Keratinocyte (primary cell): ENCODE measurements around the gene CC2D2A. TPM values are rescaled to one million over a fixed set of nuclear protein-coding genes. Genes with fewer than 3 reads are reported as not detected.

Experiments
- DNase-seq: peaks from one replicate; pipeline ENCODE4 v3.0.0-alpha.2; 2011; ENCODE audit warnings: low read depth, missing footprints, low spot score
- FAIRE-seq: peaks from 2 replicates; lab custom pipeline; 2011; peaks lifted over from hg19 to GRCh38; lab: Jason Lieb, UNC
- H2AFZ ChIP-seq: 2 replicates; pipeline ENCODE4 v1.6.0; 2012; ENCODE audit warnings: low read length, control low read depth, inconsistent platforms; ENCODE audit not compliant: control insufficient read depth
- H3K27ac ChIP-seq: 2 replicates; pipeline ENCODE4 v1.5.1; 2011; ENCODE audit warnings: low read length; ENCODE audit not compliant: control insufficient read depth, insufficient read depth
- H3K27me3 ChIP-seq: 3 replicates; pipeline ENCODE4 v1.6.0; 2011; ENCODE audit warnings: low read length; ENCODE audit not compliant: control insufficient read depth, insufficient read depth; ENCODE audit errors: extremely low read depth
- H3K36me3 ChIP-seq, 2 experiments: 2 replicates in 1 of 2; 3 replicates in 1 of 2; pipeline ENCODE4 v1.5.1; 2011; ENCODE audit warnings: low read length in 2 of 2, mild to moderate bottlenecking in 1 of 2; ENCODE audit not compliant: control insufficient read depth in 2 of 2, insufficient read depth in 2 of 2; ENCODE audit errors: extremely low read depth in 1 of 2
- H3K4me1 ChIP-seq: 3 replicates; pipeline ENCODE4 v1.5.1; 2011; ENCODE audit warnings: low read length; ENCODE audit not compliant: control insufficient read depth, insufficient read depth; ENCODE audit errors: extremely low read depth
- H3K4me2 ChIP-seq: 3 replicates; pipeline ENCODE4 v1.6.0; 2011; ENCODE audit warnings: low read depth, low read length; ENCODE audit not compliant: control insufficient read depth, insufficient read depth; ENCODE audit errors: extremely low read depth
- H3K4me3 ChIP-seq, 3 experiments: fragments of 200-600 bp in 1 of 3; sonication (generic) in 1 of 3; 2 replicates in 2 of 3; 3 replicates in 1 of 3; pipeline ENCODE4 v1.5.1; 2011 to 2016; ENCODE audit warnings: low read length in 3 of 3, mild to moderate bottlenecking in 3 of 3, control low read depth in 2 of 3, inconsistent platforms in 1 of 3, low read depth in 1 of 3, mixed read lengths in 1 of 3, mixed run types in 1 of 3, moderate library complexity in 1 of 3; ENCODE audit not compliant: control insufficient read depth in 2 of 3, insufficient read depth in 2 of 3; ENCODE audit errors: extremely low read depth in 1 of 3
- H3K79me2 ChIP-seq: 2 replicates; pipeline ENCODE4 v1.6.0; 2012; ENCODE audit warnings: low read length; ENCODE audit not compliant: control insufficient read depth, insufficient read depth
- H3K9ac ChIP-seq: 3 replicates; pipeline ENCODE4 v1.6.0; 2011; ENCODE audit warnings: low read length; ENCODE audit not compliant: control insufficient read depth, insufficient read depth; ENCODE audit errors: extremely low read depth
- H3K9me1 ChIP-seq: 3 replicates; pipeline ENCODE4 v1.6.0; 2011; ENCODE audit warnings: low read length; ENCODE audit not compliant: control insufficient read depth, insufficient read depth; ENCODE audit errors: extremely low read depth
- H3K9me3 ChIP-seq: 2 replicates; pipeline ENCODE4 v1.5.1; 2012; ENCODE audit warnings: low read depth, low read length; ENCODE audit not compliant: control insufficient read depth
- H4K20me1 ChIP-seq: 3 replicates; pipeline ENCODE4 v1.6.0; 2011; ENCODE audit warnings: low read length; ENCODE audit not compliant: control insufficient read depth, insufficient read depth; ENCODE audit errors: extremely low read depth
- CTCF ChIP-seq, 3 experiments: IDR thresholded peaks in 1 of 3; conservative IDR thresholded peaks in 1 of 3; optimal IDR thresholded peaks in 1 of 3; 2 replicates in 2 of 3; 3 replicates in 1 of 3; pipeline versions ENCODE3 to v1.5.1; 2011; ENCODE audit warnings: low read length in 3 of 3, mild to moderate bottlenecking in 3 of 3, moderate library complexity in 2 of 3, control low read depth in 1 of 3, inconsistent platforms in 1 of 3; ENCODE audit not compliant: insufficient read depth in 2 of 3; ENCODE audit errors: extremely low read depth in 1 of 3
- EZH2 ChIP-seq: IDR thresholded peaks from one replicate; pipeline ENCODE4 v1.6.1; 2012; ENCODE audit warnings: inconsistent platforms, mild to moderate bottlenecking, low read length, moderate library complexity
- dilution Hi-C: fragments of 300-500 bp; cut with MboI; formaldehyde crosslinking; loops from one replicate; pipeline ENCODE4 v1.7.0; 2020; ENCODE audit warnings: low sequenced_read_pairs; ENCODE audit not compliant: extremely low pct_ligation_motif_present
- polyA plus RNA-seq, 5 experiments: library from polyadenylated mRNA; depleted of rRNA in 3 of 5; stranded (reverse) in 3 of 5; stranded (forward) in 1 of 5; unstranded in 1 of 5; fragments of >200 nt; gene quantifications; 1 replicate in 1 of 5; 2 replicates in 3 of 5; 3 replicates in 1 of 5; pipeline versions ENCODE4 v1.2.1 to v1.2.3, GENCODE V29; 2011 to 2012; ENCODE audit warnings: missing spikeins in 2 of 5, low read depth in 1 of 5, low replicate concordance in 1 of 5

CC2D2A gene
- polyA plus RNA-seq, 1 donor (not counting 4 experiments of a cell fraction or from before 2014, with no cell fraction given) = 11.8 TPM

GRCh38 chr4:15507679-15508078 lies 38.0 kb downstream of the CC2D2A start:
- no peak for FAIRE-seq
- no peak overlapping the region for H3K4me3 ChIP-seq
- no peak overlapping the region for H2AFZ ChIP-seq
- no peaks in the 10 kb centered on the region for H3K36me3 ChIP-seq
- no peaks in the 10 kb centered on the region for H3K9me3 ChIP-seq
- no peaks in the 10 kb centered on the region for H3K9me1 ChIP-seq
- H3K27me3 ChIP-seq = no peaks in the 10 kb centered on the region
- dilution Hi-C loops = no loop called here
- no peak for TF ChIP-seq EZH2
- TF ChIP-seq CTCF (optimal IDR thresholded peaks at IDR 0.05 in 1 of 3, IDR thresholded peaks at IDR 0.05 in 1 of 3, conservative IDR thresholded peaks at IDR 0.05 in 1 of 3; ENCODE audit: extremely low read depth in 1 of 3, insufficient read depth in 2 of 3, low read length in 3 of 3) = no peak
- no peaks in the 10 kb centered on the region for H4K20me1 ChIP-seq
- H3K4me1 ChIP-seq = no peaks in the 10 kb centered on the region
- DNase-seq = no peak
- no peak overlapping the region for H3K9ac ChIP-seq
- H3K79me2 ChIP-seq = no peaks in the 10 kb centered on the region
- H3K4me2 ChIP-seq = no peak overlapping the region
- H3K27ac ChIP-seq = no peak overlapping the region

- H3K27ac ChIP-seq = no peak overlapping the region
- H2AFZ ChIP-seq = no peak overlapping the region
- H3K27me3 ChIP-seq = no peaks in the 10 kb centered on the region
- no peak for TF ChIP-seq CTCF (optimal IDR thresholded peaks at IDR 0.05 in 1 of 3, IDR thresholded peaks at IDR 0.05 in 1 of 3, conservative IDR thresholded peaks at IDR 0.05 in 1 of 3; ENCODE audit: extremely low read depth in 1 of 3, insufficient read depth in 2 of 3, low read length in 3 of 3)
- no peak for TF ChIP-seq EZH2
- no peaks in the 10 kb centered on the region for H3K9me3 ChIP-seq
- peaks cover 0 to 1% of the 10 kb centered on the region in 2 experiments for H3K36me3 ChIP-seq
- H3K4me1 ChIP-seq = no peaks in the 10 kb centered on the region
- no peaks in the 10 kb centered on the region for H3K79me2 ChIP-seq
- no peak overlapping the region for H3K4me3 ChIP-seq
- H4K20me1 ChIP-seq = no peaks in the 10 kb centered on the region
- dilution Hi-C loops = no loop called here
- H3K4me2 ChIP-seq = no peak overlapping the region
- DNase-seq (no peak), FAIRE-seq (no peak)
- H3K9me1 ChIP-seq = no peaks in the 10 kb centered on the region
- H3K9ac ChIP-seq = no peak overlapping the region
These were observed 41.3 kb downstream of the CC2D2A start for GRCh38 chr4:15510961-15511360.
